Breast epithelium (tissue), 3 donors: ENCODE data around the gene USP6.
"Not testable (repeated sequence)": the region's sequence is repeated elsewhere in the genome, so short reads cannot be mapped to it uniquely, and the experiment has no call there.

ENCODE experiments used
- POLR2AphosphoS5 ChIP-seq, 3 donors: sonication (generic); formaldehyde crosslinking; IDR thresholded peaks; one replicate each; pipeline ENCODE4 v1.6.1; 2017; ENCODE audit warnings: antibody characterized with exemption in 3 of 3
- TF ChIP-seq, protein P1 (sequence below), 3 donors: fragments of 450-650 bp; IDR thresholded peaks; one replicate each; pipeline ENCODE4 v1.5.1; 2016 to 2017; ENCODE audit warnings: antibody characterized with exemption in 3 of 3, mild to moderate bottlenecking in 3 of 3, moderate library complexity in 3 of 3

DNA sequence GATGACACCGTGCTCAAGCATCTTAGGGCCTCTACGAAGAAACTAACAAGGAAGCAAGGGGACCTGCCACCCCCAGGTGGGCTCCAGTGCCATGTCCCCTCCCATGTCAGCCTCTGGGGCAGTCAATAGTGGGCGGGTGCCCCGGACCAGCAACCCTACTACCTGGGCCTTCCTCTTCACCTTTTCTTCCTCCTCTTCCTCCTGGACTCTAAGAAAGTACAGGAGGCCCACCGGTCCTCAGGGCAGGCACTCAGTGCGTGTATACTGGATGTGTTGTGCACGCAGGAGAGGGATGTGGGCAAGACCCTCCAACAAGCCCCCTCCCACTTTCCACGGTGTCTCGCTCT, 22.3 kb downstream of the USP6 start:
- TF ChIP-seq, protein P1, sequence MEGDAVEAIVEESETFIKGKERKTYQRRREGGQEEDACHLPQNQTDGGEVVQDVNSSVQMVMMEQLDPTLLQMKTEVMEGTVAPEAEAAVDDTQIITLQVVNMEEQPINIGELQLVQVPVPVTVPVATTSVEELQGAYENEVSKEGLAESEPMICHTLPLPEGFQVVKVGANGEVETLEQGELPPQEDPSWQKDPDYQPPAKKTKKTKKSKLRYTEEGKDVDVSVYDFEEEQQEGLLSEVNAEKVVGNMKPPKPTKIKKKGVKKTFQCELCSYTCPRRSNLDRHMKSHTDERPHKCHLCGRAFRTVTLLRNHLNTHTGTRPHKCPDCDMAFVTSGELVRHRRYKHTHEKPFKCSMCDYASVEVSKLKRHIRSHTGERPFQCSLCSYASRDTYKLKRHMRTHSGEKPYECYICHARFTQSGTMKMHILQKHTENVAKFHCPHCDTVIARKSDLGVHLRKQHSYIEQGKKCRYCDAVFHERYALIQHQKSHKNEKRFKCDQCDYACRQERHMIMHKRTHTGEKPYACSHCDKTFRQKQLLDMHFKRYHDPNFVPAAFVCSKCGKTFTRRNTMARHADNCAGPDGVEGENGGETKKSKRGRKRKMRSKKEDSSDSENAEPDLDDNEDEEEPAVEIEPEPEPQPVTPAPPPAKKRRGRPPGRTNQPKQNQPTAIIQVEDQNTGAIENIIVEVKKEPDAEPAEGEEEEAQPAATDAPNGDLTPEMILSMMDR (IDR thresholded peaks at IDR 0.05): not testable (repeated sequence)
- TF ChIP-seq POLR2AphosphoS5 (IDR thresholded peaks at IDR 0.05): not testable (repeated sequence)
